Measurements from ENCODE around the gene LCORL.
"Not testable (repeated sequence)": the region's sequence is repeated elsewhere in the genome, so short reads cannot be mapped to it uniquely, and the experiment has no call there.

LCORL gene

GRCh38 chr4:18020145-18020670 lies 1.3 kb downstream of the LCORL start:
- no peak for DNase-seq (ENCODE audit: low read depth in 2 of 2, low spot score in 1 of 2)

GRCh38 chr4:18014269-18014668 lies 7.3 kb downstream of the LCORL start:
- no peak for DNase-seq (ENCODE audit: low read depth in 2 of 2, low spot score in 1 of 2)

DNA sequence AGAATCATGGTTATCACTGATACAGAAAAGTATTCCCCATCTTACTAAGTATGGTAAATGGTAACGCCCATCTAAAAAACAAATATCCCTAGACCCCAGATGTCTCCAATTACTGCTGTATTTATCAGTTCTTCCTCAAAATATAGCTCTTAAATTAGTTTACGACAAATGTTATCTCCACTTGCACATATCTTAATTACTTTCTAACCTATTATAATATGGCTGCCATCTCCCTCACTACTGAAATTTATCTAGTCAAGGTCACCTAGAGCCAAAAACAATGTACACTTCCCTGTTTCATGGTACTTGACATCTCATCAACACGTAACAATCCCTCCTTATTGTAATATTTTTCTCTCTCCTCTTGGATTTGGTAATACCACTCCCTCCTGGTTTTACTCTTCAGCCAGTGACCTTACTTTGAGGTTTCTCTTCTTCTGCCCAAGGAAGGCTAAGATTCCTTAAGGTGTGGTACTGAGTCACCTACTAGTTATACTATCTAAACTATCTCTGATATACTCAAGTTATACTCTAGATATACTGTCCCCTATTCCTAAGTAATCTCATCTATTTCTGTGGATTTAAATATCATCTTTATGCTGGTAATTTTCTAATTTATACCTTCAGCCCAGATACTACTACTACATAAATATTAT lies 8.6 kb downstream of the LCORL start:
- DNase-seq (ENCODE audit: low read depth in 2 of 2, low spot score in 1 of 2): no peak

- DNase-seq (ENCODE audit: low read depth in 2 of 2, low spot score in 1 of 2): no peak
Observed at GRCh38 chr4:18012134-18012806, 9.3 kb downstream of the LCORL start.

GRCh38 chr4:18007625-18008024 lies 13.9 kb downstream of the LCORL start:
- DNase-seq (ENCODE audit: low read depth in 2 of 2, low spot score in 1 of 2): no peak

GRCh38 chr4:18006432-18006831 lies 15.1 kb downstream of the LCORL start:
- DNase-seq (ENCODE audit: low read depth in 2 of 2, low spot score in 1 of 2): not testable (repeated sequence)

DNA sequence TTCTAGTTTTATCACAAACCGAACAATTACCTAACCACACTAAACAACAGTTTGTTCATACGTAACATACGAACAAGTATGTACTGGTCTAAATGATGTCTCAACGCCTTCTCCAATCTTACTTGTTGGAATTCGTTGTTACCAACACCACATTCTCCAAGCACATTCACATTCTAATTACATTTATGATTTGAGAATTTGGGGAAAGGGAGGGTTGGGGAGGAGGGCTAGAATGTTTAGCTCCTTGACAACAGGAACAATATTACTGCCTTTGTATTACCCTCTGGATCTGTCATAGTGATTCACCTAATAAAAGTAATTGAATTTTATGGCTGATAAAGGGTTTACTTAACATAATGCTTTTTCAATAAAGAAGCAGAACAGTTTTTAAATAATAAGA lies 24.4 kb downstream of the LCORL start:
- DNase-seq (ENCODE audit: low read depth in 2 of 2, low spot score in 1 of 2): no peak

- DNase-seq (ENCODE audit: low read depth in 2 of 2, low spot score in 1 of 2): no peak
Observed at GRCh38 chr4:17995165-17995564, 26.4 kb downstream of the LCORL start.

DNA sequence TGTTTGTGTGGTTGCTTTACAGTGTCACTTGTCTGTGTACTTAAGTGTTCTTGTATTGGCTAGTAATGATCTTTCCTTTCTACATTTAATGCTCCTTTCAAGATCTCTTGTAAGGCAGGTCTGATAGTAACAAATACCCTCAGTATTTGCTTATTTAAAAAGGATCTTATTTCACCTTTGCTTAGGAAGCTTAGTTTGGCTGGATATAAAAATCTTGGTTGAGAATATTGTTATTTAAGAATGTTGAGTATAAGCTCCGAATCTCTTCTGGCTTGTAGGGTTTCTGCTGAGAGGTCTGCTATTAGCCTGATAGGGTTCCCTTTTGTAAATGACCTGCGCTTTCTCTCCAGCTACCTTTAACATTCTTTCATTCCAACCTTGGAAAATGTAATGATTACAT lies 35.7 kb downstream of the LCORL start:
- no peak for DNase-seq (ENCODE audit: low read depth in 2 of 2, low spot score in 1 of 2)

DNA sequence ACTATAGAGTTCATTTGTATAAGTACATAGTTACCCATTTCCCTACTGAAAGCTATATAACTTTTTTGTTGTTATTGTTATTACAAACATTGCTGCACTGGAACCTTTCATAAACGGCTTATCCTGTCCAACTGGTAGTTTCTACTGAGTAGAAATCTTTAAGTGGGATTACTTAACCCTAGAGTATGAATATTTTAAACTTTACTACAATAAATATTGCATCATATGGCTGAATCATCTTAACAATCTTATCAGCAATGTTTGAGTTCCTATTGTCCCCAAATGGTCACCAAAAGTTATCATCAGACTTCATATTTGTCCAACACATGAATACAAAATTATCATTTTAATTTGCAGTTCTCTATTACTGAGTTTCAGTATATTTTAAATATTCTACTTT lies 40.5 kb downstream of the LCORL start:
- DNase-seq (ENCODE audit: low read depth in 2 of 2, low spot score in 1 of 2): no peak

- DNase-seq (ENCODE audit: low read depth in 2 of 2, low spot score in 1 of 2): no peak
Observed at GRCh38 chr4:17968721-17969120, 52.8 kb downstream of the LCORL start.

GRCh38 chr4:17967078-17967477 lies 54.5 kb downstream of the LCORL start:
- no peak for DNase-seq (ENCODE audit: low read depth in 2 of 2, low spot score in 1 of 2)

- no peak for DNase-seq (ENCODE audit: low read depth in 2 of 2, low spot score in 1 of 2)
Observed at GRCh38 chr4:17966312-17966711, 55.2 kb downstream of the LCORL start.

- DNase-seq (ENCODE audit: low read depth in 2 of 2, low spot score in 1 of 2): no peak
Observed at GRCh38 chr4:17964576-17964975, 57.0 kb downstream of the LCORL start.

GRCh38 chr4:17962171-17962570 lies 59.4 kb downstream of the LCORL start:
- DNase-seq (ENCODE audit: low read depth in 2 of 2, low spot score in 1 of 2): no peak

DNA sequence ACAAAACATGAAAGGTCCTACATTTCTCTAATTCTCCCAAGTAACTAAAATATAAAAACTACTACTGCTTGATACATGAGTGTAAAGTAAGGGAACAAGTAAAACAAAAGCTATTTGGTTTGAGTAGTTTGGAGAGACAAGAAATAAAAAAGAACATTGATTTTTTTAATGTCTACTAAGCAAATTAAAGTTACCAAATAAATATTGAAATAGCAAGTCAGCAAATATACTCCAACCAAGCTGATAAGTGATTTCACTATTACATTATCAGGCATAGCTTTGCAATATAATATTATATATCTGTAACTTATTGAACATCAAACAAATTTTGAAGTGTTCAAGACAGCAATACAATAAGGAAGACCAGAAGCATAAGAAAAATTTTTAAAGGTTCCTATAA lies 60.3 kb downstream of the LCORL start:
- DNase-seq (ENCODE audit: low read depth in 2 of 2, low spot score in 1 of 2): no peak

DNA sequence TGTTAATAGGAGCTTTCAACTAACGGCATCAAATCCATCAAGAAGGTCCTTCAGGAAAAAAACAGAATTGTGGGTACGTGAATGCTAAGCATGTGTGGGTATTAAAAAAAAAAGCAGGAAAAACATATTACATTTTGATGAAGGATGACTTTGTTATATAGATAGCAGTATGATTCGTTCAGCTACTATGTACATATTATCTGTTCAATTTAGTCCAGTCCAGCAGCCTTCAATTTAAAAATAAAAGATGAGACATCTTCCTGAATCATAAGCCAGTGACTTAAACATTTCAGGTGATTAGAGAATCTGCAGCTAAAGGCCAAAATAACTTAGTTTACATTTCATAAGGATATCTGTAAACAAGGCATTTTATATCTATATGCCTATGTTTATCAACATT lies 63.4 kb downstream of the LCORL start:
- DNase-seq (ENCODE audit: low read depth in 2 of 2, low spot score in 1 of 2): no peak

GRCh38 chr4:17957688-17958087 lies 63.9 kb downstream of the LCORL start:
- DNase-seq (ENCODE audit: low read depth in 2 of 2, low spot score in 1 of 2): no peak

DNA sequence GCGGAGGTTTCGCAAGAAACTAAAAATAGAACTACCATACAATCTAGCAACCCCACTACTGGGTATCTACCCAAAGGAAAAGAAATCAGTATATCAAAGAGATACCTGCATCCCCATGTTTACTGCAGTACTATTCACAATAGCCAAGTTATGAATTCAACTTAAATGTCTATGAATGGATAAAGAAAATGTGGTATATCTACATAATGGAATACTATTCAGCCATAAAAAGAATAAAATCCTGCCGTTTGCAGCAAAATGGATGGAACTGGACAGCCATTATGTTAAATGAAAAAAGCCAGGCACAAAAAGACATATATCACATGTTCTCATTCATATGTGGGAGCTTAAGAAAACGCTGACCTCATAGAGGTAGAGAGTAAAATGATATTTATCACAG lies 65.3 kb downstream of the LCORL start:
- DNase-seq (ENCODE audit: low read depth in 2 of 2, low spot score in 1 of 2): no peak

GRCh38 chr4:17945303-17945702 lies 76.3 kb downstream of the LCORL start:
- DNase-seq (ENCODE audit: low read depth in 2 of 2, low spot score in 1 of 2): no peak

GRCh38 chr4:17941731-17942130 lies 79.8 kb downstream of the LCORL start:
- DNase-seq (ENCODE audit: low read depth in 2 of 2, low spot score in 1 of 2): no peak

DNA sequence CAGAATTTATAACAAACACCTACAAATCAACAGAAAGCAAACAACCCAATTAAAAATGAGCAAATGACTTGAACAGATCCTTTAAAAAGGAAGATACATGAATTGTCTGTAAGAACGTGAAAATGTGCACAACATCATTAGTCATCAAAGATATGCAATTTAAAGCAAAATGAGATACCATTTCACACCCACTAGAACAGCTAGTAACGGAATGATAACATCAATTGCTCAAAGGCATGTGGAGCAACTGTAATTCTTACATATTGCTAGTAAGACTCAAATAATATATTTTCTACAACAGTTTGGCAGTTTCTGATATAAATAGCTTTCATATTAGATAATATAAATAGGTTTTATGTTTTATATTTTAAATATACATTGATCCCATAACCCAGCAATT lies 82.5 kb downstream of the LCORL start:
- no peak for DNase-seq (ENCODE audit: low read depth in 2 of 2, low spot score in 1 of 2)

GRCh38 chr4:17934286-17934685 lies 87.3 kb downstream of the LCORL start:
- no peak for DNase-seq (ENCODE audit: low read depth in 2 of 2, low spot score in 1 of 2)

Data from stimulated activated CD8-positive, alpha-beta memory T cell treated with anti-CD3 and anti-CD28 coated beads, Interleukin-4, amount 100 ng/mL, for 1 hour (primary cell).